Karpas-422 (cell line): Measurements from ENCODE around the gene PSRC1. TPM values are rescaled to one million over a fixed set of nuclear protein-coding genes. Genes with fewer than 3 reads are reported as not detected.
A peak's percentile ranks its signal among the peaks of the same experiment; 100 is the strongest.

ENCODE experiments used
- DNase-seq: peaks from one replicate; pipeline ENCODE4 v3.0.0-alpha.2; 2015
- H2AFZ ChIP-seq: fragments of 200-600 bp; sonication (generic); 2 replicates; pipeline ENCODE4 v1.6.1; 2014; ENCODE audit warnings: antibody characterized with exemption, low read length, mixed read lengths
- H3K27ac ChIP-seq: fragments of 200-600 bp; sonication (generic); 2 replicates; pipeline ENCODE4 v1.5.1; 2014; ENCODE audit warnings: mild to moderate bottlenecking, low read length, moderate library complexity
- H3K27me3 ChIP-seq: fragments of 200-600 bp; sonication (generic); 2 replicates; pipeline ENCODE4 v1.6.1; 2014; ENCODE audit warnings: low read length, mixed read lengths
- H3K36me3 ChIP-seq: fragments of 200-600 bp; sonication (generic); 2 replicates; pipeline ENCODE4 v1.6.1; 2014; ENCODE audit warnings: low read length, mixed read lengths; ENCODE audit not compliant: insufficient read depth
- H3K4me1 ChIP-seq: fragments of 200-600 bp; sonication (generic); 2 replicates; pipeline ENCODE4 v1.6.1; 2014; ENCODE audit warnings: mild to moderate bottlenecking, low read length, mixed read lengths
- H3K4me2 ChIP-seq: fragments of 200-600 bp; sonication (generic); 2 replicates; pipeline ENCODE4 v1.6.1; 2014; ENCODE audit warnings: low read length, low read depth, mild to moderate bottlenecking; ENCODE audit not compliant: poor library complexity, severe bottlenecking
- H3K4me3 ChIP-seq: fragments of 200-600 bp; sonication (generic); 2 replicates; pipeline ENCODE4 v1.5.1; 2014; ENCODE audit warnings: mild to moderate bottlenecking, antibody characterized with exemption, low read length, mixed read lengths
- H3K79me2 ChIP-seq: fragments of 200-600 bp; sonication (generic); 2 replicates; pipeline ENCODE4 v1.6.1; 2014; ENCODE audit warnings: mild to moderate bottlenecking, low read length, mixed read lengths
- H3K9ac ChIP-seq: fragments of 200-600 bp; sonication (generic); 2 replicates; pipeline ENCODE4 v1.6.0; 2014; ENCODE audit warnings: low read length
- H3K9me2 ChIP-seq: fragments of 200-600 bp; sonication (generic), shearing (Covaris generic); replicated peaks from 2 replicates; pipeline ENCODE4 v1.6.0; 2014; ENCODE audit warnings: mild to moderate bottlenecking, low read length, moderate library complexity; ENCODE audit not compliant: insufficient read depth
- H3K9me3 ChIP-seq: fragments of 300-700, 200-600 bp; sonication (generic); 2 replicates; pipeline ENCODE4 v1.6.1; 2014; ENCODE audit warnings: low read length, mixed read lengths
- H4K20me1 ChIP-seq: fragments of 200-600 bp; sonication (generic); 2 replicates; pipeline ENCODE4 v1.6.1; 2014; ENCODE audit warnings: mild to moderate bottlenecking, antibody characterized with exemption, low read length, low read depth; ENCODE audit not compliant: insufficient read depth
- total RNA-seq: library from RNA; depleted of rRNA; stranded (reverse); fragments of >200 nt; shearing (Covaris generic); gene quantifications from 2 replicates; pipeline ENCODE4 v1.2.3, GENCODE V29; 2014; ENCODE audit warnings: low replicate concordance

Gene PSRC1
- total RNA-seq, 1 experiment from 2014 or later = 6.3 TPM

DNA sequence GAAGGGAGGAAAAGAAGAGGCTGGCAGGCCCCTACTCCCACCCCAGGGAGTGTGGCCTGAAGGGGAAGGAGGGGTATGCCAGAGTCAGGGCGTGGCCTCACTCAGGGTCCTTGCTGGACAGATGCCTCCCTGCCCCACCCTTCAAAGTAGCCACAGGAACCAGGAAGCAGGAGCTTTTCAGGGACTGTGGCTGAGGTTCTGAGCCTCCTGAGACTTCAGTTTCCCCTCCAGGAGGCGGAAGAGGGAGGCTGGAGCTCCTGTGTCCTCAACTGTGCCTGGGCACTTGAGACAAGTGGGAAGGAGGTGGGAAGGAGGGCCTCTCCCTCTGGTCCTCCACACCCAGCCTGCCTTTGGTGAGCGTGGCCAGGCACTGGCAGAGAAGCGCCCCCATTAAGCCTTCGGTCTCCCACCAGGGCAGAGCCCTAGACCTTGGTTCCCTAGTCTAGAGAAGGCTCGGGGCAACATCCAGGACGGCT, 28.3 kb downstream of the PSRC1 start:
- no peak for DNase-seq
- no peaks in the 10 kb centered on the region for H3K79me2 ChIP-seq
- no peak overlapping the region for H3K9ac ChIP-seq
- H3K4me3 ChIP-seq = no peak overlapping the region
- no peaks in the 10 kb centered on the region for H3K27me3 ChIP-seq
- H2AFZ ChIP-seq = no peak overlapping the region
- peaks cover 15% of the 10 kb centered on the region for H3K4me1 ChIP-seq
- 0 out of 2 replicates have a peak, but pooled peaks cover 3% of the 10 kb centered on the region for H4K20me1 ChIP-seq
- no peaks in the 10 kb centered on the region for H3K36me3 ChIP-seq
- no peaks in the 10 kb centered on the region for H3K9me3 ChIP-seq
- H3K27ac ChIP-seq = no peak overlapping the region
- no peak overlapping the region for H3K4me2 ChIP-seq
- H3K9me2 ChIP-seq = no peaks in the 10 kb centered on the region

DNA sequence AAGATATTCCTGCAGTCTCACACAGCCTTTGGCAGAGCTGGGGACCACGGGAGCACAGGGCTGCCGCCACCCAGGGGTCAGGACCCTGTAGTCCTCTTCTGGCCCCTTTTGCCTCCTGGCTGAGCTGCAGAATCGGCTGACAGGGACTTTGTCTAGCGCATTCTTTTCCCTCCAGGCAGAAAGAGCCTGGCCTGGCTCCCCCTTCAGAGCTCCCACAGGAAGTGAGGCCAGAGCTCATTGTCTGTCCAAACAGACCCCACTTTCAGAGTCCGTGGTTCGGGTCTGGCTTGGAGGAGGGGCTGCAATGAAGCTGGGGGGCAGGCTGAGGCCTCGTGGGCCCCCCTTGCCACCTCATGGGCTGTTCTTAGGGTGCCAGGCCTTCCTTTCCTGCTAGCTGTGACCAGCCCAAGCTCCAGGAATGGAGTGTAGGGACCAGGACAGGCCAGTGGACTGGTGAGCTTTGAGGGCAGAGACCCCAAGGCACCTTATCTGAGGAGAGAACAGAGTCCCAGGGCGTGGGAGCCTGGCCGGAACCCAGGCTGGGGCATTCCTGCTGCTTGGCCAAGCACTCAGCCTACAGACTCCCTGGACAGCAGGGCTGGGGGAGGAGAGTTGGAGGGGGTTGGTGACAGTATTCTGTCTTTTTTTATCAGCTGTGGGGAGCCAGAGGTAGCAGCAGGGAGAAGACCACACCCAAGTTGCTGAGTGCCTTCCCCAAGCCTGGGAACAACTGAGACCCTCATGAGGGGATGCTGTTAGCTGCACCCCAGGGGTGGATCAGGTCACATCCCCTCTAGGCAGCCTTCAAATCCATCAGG, 28.9 kb downstream of the PSRC1 start:
- H3K36me3 ChIP-seq = no peaks in the 10 kb centered on the region
- H3K9me3 ChIP-seq = no peaks in the 10 kb centered on the region
- H3K4me2 ChIP-seq = peak overlapping the region; percentile 26
- no peak overlapping the region for H2AFZ ChIP-seq
- no peak overlapping the region for H3K9ac ChIP-seq
- H3K79me2 ChIP-seq = no peaks in the 10 kb centered on the region
- no peak overlapping the region for H3K27ac ChIP-seq
- no peak for DNase-seq
- H4K20me1 ChIP-seq = 0 out of 2 replicates have a peak, but pooled peaks cover 3% of the 10 kb centered on the region
- H3K9me2 ChIP-seq = no peaks in the 10 kb centered on the region
- no peaks in the 10 kb centered on the region for H3K27me3 ChIP-seq
- H3K4me3 ChIP-seq = no peak overlapping the region
- H3K4me1 ChIP-seq = peaks cover 17% of the 10 kb centered on the region

DNA sequence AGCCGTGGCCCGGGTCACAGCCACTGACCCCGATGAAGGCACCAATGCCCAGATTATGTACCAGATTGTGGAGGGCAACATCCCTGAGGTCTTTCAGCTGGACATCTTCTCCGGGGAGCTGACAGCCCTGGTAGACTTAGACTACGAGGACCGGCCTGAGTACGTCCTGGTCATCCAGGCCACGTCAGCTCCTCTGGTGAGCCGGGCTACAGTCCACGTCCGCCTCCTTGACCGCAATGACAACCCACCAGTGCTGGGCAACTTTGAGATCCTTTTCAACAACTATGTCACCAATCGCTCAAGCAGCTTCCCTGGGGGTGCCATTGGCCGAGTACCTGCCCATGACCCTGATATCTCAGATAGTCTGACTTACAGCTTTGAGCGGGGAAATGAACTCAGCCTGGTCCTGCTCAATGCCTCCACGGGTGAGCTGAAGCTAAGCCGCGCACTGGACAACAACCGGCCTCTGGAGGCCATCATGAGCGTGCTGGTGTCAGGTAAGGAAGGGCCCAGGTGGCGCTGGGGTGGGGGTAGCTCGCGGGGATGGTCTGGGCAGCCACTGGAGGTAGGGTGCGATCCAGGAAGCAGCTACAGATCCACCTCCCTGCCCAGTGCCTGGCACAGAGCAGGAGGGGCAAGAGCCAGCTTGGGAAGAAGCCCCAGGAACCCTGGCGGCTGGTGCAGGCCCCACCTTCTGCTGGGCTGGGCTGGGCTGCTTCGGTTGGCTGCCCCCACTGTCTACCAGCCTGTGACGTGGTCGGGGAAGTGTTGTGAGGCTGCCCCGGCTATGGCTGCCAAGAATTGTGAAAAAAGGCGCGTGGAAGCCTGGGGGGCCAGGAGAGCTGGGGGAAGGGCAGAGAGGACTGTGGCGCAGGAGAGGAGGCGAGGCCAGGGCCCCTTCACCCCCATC, 29.8 kb downstream of the PSRC1 start:
- H2AFZ ChIP-seq = no peak overlapping the region
- peaks cover 18% of the 10 kb centered on the region for H3K4me1 ChIP-seq
- H3K27ac ChIP-seq = no peak overlapping the region
- H3K27me3 ChIP-seq = no peaks in the 10 kb centered on the region
- H3K9me3 ChIP-seq = no peaks in the 10 kb centered on the region
- H3K4me3 ChIP-seq = no peak overlapping the region
- H3K36me3 ChIP-seq = no peaks in the 10 kb centered on the region
- no peaks in the 10 kb centered on the region for H3K9me2 ChIP-seq
- peak overlapping the region; percentile 26 for H3K4me2 ChIP-seq
- no peak overlapping the region for H3K9ac ChIP-seq
- no peak for DNase-seq
- H3K79me2 ChIP-seq = no peaks in the 10 kb centered on the region
- 0 out of 2 replicates have a peak, but pooled peaks cover 3% of the 10 kb centered on the region for H4K20me1 ChIP-seq

DNA sequence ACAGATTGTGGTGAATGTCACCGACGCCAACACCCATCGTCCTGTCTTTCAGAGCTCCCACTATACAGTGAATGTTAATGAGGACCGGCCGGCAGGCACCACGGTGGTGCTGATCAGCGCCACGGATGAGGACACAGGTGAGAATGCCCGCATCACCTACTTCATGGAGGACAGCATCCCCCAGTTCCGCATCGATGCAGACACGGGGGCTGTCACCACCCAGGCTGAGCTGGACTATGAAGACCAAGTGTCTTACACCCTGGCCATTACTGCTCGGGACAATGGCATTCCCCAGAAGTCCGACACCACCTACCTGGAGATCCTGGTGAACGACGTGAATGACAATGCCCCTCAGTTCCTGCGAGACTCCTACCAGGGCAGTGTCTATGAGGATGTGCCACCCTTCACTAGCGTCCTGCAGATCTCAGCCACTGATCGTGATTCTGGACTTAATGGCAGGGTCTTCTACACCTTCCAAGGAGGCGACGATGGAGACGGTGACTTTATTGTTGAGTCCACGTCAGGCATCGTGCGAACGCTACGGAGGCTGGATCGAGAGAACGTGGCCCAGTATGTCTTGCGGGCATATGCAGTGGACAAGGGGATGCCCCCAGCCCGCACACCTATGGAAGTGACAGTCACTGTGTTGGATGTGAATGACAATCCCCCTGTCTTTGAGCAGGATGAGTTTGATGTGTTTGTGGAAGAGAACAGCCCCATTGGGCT, 30.6 kb downstream of the PSRC1 start:
- no peak overlapping the region for H3K4me3 ChIP-seq
- no peak overlapping the region for H3K9ac ChIP-seq
- no peaks in the 10 kb centered on the region for H3K9me2 ChIP-seq
- H4K20me1 ChIP-seq = 0 out of 2 replicates have a peak, but pooled peaks cover 5% of the 10 kb centered on the region
- H3K4me1 ChIP-seq = peaks cover 18% of the 10 kb centered on the region
- no peaks in the 10 kb centered on the region for H3K27me3 ChIP-seq
- no peak overlapping the region for H3K4me2 ChIP-seq
- no peak overlapping the region for H2AFZ ChIP-seq
- H3K36me3 ChIP-seq = no peaks in the 10 kb centered on the region
- DNase-seq = no peak
- H3K27ac ChIP-seq = no peak overlapping the region
- H3K79me2 ChIP-seq = no peaks in the 10 kb centered on the region
- no peaks in the 10 kb centered on the region for H3K9me3 ChIP-seq

DNA sequence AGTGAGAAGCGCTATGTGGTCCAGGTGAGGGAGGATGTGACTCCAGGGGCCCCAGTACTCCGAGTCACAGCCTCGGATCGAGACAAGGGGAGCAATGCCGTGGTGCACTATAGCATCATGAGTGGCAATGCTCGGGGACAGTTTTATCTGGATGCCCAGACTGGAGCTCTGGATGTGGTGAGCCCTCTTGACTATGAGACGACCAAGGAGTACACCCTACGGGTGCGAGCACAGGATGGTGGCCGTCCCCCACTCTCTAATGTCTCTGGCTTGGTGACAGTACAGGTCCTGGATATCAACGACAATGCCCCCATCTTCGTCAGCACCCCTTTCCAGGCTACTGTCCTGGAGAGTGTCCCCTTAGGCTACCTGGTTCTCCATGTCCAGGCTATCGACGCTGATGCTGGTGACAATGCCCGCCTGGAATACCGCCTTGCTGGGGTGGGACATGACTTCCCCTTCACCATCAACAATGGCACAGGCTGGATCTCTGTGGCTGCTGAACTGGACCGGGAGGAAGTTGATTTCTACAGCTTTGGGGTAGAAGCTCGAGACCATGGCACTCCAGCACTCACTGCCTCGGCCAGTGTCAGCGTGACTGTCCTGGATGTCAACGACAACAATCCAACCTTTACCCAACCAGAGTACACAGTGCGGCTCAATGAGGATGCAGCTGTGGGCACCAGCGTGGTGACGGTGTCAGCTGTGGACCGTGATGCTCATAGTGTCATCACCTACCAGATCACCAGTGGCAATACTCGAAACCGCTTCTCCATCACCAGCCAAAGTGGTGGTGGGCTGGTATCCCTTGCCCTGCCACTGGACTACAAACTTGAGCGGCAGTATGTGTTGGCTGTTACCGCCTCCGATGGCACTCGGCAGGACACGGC, 31.4 kb downstream of the PSRC1 start:
- no peak overlapping the region for H3K4me3 ChIP-seq
- no peaks in the 10 kb centered on the region for H3K9me2 ChIP-seq
- no peak overlapping the region for H3K27ac ChIP-seq
- H2AFZ ChIP-seq = no peak overlapping the region
- H3K36me3 ChIP-seq = no peaks in the 10 kb centered on the region
- no peak overlapping the region for H3K4me2 ChIP-seq
- H3K9me3 ChIP-seq = no peaks in the 10 kb centered on the region
- no peak for DNase-seq
- H3K27me3 ChIP-seq = no peaks in the 10 kb centered on the region
- H3K79me2 ChIP-seq = no peaks in the 10 kb centered on the region
- H4K20me1 ChIP-seq = 0 out of 2 replicates have a peak, but pooled peaks cover 5% of the 10 kb centered on the region
- no peak overlapping the region for H3K9ac ChIP-seq
- H3K4me1 ChIP-seq = peaks cover 18% of the 10 kb centered on the region

DNA sequence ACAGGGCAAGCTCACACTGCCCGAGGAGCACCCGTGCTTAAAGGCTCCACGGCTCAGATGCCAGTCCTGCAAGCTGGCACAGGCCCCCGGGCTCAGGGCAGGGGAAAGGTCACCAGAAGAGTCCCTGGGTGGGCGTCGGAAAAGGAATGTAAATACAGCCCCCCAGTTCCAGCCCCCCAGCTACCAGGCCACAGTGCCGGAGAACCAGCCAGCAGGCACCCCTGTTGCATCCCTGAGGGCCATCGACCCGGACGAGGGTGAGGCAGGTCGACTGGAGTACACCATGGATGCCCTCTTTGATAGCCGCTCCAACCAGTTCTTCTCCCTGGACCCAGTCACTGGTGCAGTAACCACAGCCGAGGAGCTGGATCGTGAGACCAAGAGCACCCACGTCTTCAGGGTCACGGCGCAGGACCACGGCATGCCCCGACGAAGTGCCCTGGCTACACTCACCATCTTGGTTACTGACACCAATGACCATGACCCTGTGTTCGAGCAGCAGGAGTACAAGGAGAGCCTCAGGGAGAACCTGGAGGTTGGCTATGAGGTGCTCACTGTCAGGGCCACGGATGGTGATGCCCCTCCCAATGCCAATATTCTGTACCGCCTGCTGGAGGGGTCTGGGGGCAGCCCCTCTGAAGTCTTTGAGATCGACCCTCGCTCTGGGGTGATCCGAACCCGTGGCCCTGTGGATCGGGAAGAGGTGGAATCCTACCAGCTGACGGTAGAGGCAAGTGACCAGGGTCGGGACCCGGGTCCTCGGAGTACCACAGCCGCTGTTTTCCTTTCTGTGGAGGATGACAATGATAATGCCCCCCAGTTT, 32.3 kb downstream of the PSRC1 start:
- Histone ChIP-seq H3K4me3 (peak overlapping the region; percentile 61; the same call in 1 of the 2 replicates), H4K20me1 (0 out of 2 replicates have a peak, but pooled peaks cover 5% of the 10 kb centered on the region), H3K4me1 (peaks cover 18% of the 10 kb centered on the region), H3K27me3 (no peaks in the 10 kb centered on the region), H3K9me2 (no peaks in the 10 kb centered on the region), H3K79me2 (no peaks in the 10 kb centered on the region), H3K27ac (no peak overlapping the region), H2AFZ (no peak overlapping the region), H3K36me3 (no peaks in the 10 kb centered on the region), H3K4me2 (peak overlapping the region; percentile 65), H3K9me3 (no peaks in the 10 kb centered on the region), H3K9ac (no peak overlapping the region)
- DNase-seq = no peak
